DMS153 treated with DMSO at 0.1 percent for 48 hours (cell line): ENCODE results near the gene KDF1.
"Not testable (repeated sequence)": the region's sequence is repeated elsewhere in the genome, so short reads cannot be mapped to it uniquely, and the experiment has no call there.

ENCODE experiments used
- DNase-seq: peaks from one replicate; lab custom pipeline; 2025; ENCODE audit not compliant: unreplicated experiment; lab: John Stamatoyannopoulos, UW

The KDF1 gene

GRCh38 chr1:26994787-26995517, 34.7 kb upstream of the KDF1 start:
- peak; percentile 56 for DNase-seq

GRCh38 chr1:26994020-26994786, 33.9 kb upstream of the KDF1 start:
- no peak for DNase-seq

GRCh38 chr1:26993237-26994019, 33.2 kb upstream of the KDF1 start, which contains the start of gene TRNP1:
Gene TRNP1 (plus strand): TSS chr1:26993692. CDS start chr1:26993787, 95 bp downstream.
- DNase-seq: peak; percentile 70

GRCh38 chr1:26991310-26992116, 31.2 kb upstream of the KDF1 start:
- no peak for DNase-seq

- DNase-seq: not testable (repeated sequence)
Observed at GRCh38 chr1:26989403-26990109, 29.3 kb upstream of the KDF1 start.

GRCh38 chr1:26986658-26987057, 26.4 kb upstream of the KDF1 start:
- no peak for DNase-seq

GRCh38 chr1:26984291-26984690, 24.0 kb upstream of the KDF1 start:
- DNase-seq: no peak

- no peak for DNase-seq
Observed at GRCh38 chr1:26983863-26984262, 23.6 kb upstream of the KDF1 start.

GRCh38 chr1:26981146-26981846, 21.0 kb upstream of the KDF1 start:
- DNase-seq: no peak

GRCh38 chr1:26978901-26979300, 18.6 kb upstream of the KDF1 start:
- no peak for DNase-seq

GRCh38 chr1:26976621-26977510, 16.6 kb upstream of the KDF1 start:
- no peak for DNase-seq

- DNase-seq: no peak
Observed at GRCh38 chr1:26972821-26973220, 12.6 kb upstream of the KDF1 start.

GRCh38 chr1:26972390-26972789, 12.1 kb upstream of the KDF1 start:
- DNase-seq: no peak

- DNase-seq: no peak
Observed at GRCh38 chr1:26971590-26971989, 11.3 kb upstream of the KDF1 start.

- DNase-seq: no peak
Observed at GRCh38 chr1:26970810-26971209, 10.5 kb upstream of the KDF1 start.

- DNase-seq: no peak
Observed at GRCh38 chr1:26965628-26966027, 5.4 kb upstream of the KDF1 start.

- no peak for DNase-seq
Observed at GRCh38 chr1:26965213-26965612, 4.9 kb upstream of the KDF1 start.

GRCh38 chr1:26961826-26962225, 1.6 kb upstream of the KDF1 start:
- DNase-seq: no peak

- peak; percentile 84 for DNase-seq
Observed at GRCh38 chr1:26960625-26960966, 328 bp upstream of the KDF1 start.
